Astrocyte (in vitro differentiated cells and primary cell): Measurements from ENCODE around the gene EIF4G3.

Source experiments
- CTCF ChIP-seq: IDR thresholded peaks from 2 replicates; pipeline ENCODE4 v1.5.1; 2011; ENCODE audit warnings: low read depth, mild to moderate bottlenecking, inconsistent platforms, low read length, moderate library complexity; ENCODE audit not compliant: insufficient read depth
- EZH2 ChIP-seq: IDR thresholded peaks from 2 replicates; pipeline ENCODE4 v1.6.1; 2012; ENCODE audit warnings: mild to moderate bottlenecking, low read length, inconsistent platforms; ENCODE audit not compliant: insufficient read depth

DNA sequence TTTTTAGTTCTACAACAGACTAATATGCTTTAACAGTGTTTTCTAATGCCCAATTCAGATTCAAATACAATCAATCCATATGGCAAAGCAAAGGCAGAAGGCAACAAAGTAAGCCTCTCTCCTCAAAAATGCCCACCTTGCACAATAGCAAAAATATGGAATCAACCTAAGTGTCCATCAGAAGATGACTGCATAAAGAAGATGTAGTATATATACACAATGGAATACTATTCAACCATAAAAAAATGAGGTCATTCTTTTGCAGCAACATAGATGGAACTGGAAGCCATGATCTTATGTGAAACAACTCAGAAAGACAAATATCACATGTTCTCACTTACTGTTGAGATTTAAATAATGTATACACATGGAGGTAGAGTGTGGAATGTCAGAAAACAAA is 80.7 kb downstream of the EIF4G3 start:
- TF ChIP-seq CTCF (no peak), EZH2 (no peak)
